D341Med (cell line): ENCODE data around the gene ARL16.

Experiments
- DNase-seq: peaks from one replicate; pipeline ENCODE4 v3.0.0; 2012; ENCODE audit warnings: low spot score

ARL16 gene

DNA sequence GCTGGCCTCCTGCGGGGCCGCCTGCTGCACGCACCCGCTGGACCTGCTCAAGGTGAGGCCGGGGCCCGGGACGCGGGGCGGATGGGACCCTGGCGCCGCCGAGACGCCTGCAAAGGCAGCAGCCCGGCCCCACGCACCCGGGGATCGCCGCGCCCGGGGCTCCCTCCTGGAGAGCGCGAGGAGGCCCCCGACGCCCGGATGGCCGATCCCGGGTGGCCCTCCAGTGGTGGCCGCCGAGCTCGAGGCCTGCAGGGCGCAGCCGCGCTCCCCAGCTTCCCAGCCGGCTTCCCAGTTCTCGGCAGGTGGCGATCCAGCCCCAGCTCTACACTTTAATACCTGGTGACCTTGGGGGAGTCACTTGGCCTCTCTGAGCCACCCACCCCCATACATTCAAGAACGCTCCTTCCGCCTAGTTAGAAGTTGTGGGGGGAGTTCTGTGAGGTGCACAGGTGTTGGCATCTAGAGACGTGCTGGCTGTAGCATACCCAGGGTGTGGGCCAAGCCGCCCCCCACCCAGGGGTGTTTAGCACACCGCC is 28.9 kb upstream of the ARL16 start:
- peak; percentile 90 for DNase-seq

DNA sequence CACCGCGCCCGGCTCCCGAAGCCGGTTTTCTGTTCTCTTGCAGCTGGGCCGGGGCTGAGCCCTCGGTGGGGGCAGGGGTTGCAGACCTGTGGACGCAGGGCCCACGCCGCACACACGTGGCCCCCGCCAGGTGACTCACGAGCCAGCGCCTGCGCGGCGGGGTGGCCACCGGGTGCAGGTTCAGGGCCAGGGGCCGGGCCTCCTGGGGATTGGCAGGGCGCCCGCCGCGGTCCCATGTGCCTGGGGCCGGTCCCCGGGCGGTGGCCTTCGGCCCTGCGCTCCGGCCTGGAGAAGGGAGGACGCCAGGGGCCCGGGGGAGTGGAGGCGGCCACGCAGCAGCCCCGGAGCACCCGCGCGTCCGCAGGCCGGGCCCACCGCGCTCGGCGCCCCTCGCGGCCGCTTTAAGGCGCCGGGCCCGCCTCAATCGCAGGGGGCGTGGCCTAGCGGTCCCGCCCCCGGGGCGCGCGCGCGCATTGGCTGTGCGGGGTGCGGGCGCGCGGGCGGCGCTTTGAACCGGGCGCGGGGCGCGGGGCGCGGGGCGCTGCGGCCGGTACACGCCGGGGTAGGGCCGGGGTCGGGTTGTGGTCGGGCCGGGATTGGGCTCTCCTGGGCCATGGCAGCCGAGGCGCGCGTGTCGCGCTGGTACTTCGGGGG is 28.3 kb upstream of the ARL16 start, which contains the start of gene SLC25A10:
Gene SLC25A10, plus strand, starts transcription at position 471 of the 654 bp plus-strand sequence. Its CDS starts 143 bp downstream, at position 614.
- peak; percentile 100 for DNase-seq

DNA sequence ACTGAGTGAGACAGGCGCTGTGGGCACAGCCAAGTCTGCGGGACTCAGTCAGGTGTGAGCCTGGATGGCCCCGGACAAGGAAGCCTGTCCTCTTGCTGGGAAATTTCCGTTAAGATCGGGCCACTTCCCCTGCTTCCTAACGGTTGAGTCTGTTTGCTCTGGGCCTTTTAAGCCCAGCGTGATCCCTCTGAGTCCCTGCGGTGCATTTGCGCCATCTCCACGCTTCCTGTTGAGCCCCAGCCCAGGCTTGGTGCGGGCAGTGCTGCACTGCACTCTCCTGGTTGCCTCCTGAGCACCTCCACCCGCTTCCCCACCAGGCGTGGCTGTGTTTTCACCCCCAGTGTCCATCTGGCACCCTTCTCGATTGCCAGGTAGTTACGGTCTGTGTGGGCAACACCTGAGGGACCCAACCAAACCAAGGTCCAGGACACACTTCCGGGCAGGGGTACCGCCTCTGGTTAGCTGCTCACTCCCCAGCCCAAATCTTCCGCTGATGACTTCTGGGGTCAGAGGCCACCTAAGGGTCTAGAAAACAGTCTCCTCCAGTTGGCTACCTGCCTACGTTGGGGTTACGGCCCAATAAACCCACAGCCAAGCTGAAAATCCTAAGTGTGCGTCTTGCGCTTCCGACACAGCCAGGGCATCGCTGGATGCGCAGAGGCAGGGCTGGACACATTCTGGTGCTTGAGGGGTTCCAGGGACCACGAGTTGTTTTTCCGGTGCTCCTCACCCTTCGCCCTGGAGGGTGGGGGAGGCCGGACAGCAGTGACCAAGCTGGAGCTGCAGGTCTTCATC is 27.1 kb upstream of the ARL16 start:
- DNase-seq = no peak

DNA sequence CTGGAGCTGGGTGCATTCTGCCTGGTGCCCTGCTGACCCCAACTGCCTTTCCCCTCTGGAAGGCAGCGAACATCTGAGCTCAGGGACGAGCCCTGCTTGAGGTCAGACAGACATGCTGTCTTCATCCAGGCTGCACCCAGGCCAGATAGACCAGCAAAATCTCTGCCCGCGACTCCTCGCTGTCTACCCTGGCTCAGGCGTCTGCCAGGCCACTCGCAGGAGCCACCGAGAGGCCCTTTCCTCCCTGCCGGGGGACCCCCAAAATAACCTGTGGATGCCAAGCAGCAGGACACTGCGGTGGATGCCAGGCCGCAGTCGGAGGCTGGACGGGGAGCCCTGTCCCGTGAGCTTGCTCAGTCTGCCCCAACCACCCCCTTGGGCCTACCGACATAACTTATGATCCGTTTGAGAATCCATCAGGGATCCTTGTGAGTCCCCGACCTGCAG is 25.2 kb upstream of the ARL16 start:
- no peak for DNase-seq

DNA sequence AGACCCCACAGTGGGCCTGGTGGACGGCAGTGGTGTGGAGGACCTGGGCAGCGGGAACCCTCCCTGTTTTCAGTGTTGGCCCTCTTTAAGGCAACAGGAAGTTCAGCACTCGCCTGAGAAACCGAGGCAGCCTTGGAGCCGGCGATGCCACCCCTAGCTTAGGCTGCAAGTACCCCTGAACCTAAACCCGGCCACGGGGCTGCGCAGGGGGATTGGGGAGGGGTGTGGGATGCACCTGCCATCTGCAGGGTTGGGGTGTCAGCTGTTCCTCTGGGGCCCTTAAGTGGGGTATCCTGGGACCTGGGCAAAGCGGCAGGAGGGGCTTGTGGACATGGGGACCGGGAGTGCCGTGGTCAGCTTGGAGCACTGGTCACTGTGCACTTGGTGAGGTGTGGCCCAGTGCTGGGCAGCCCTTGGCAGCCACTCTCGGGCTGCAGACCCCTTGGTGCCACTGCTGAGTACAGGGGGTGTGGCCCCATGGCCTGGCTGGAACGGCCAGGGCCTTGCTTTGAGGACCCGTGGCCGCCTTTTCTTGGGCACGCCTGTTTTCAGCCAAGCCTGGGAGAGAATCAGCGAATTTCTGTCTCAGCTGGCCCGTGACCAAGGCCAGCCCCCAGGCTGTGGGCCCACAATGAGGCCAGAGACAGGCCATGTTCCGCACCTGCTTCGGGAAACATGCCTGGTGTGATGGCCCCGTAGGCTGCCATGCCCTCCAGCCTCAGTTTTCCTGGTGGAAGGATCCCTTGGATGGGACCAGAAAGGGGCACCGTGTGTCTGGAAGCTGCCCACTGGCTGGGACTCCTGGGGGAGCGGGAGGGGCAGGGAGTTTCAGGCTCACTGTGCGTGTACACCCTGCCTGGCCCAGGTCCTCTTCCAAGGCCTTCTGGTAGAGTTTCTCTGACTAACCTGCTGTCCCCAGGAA is 24.4 kb upstream of the ARL16 start:
- no peak for DNase-seq

DNA sequence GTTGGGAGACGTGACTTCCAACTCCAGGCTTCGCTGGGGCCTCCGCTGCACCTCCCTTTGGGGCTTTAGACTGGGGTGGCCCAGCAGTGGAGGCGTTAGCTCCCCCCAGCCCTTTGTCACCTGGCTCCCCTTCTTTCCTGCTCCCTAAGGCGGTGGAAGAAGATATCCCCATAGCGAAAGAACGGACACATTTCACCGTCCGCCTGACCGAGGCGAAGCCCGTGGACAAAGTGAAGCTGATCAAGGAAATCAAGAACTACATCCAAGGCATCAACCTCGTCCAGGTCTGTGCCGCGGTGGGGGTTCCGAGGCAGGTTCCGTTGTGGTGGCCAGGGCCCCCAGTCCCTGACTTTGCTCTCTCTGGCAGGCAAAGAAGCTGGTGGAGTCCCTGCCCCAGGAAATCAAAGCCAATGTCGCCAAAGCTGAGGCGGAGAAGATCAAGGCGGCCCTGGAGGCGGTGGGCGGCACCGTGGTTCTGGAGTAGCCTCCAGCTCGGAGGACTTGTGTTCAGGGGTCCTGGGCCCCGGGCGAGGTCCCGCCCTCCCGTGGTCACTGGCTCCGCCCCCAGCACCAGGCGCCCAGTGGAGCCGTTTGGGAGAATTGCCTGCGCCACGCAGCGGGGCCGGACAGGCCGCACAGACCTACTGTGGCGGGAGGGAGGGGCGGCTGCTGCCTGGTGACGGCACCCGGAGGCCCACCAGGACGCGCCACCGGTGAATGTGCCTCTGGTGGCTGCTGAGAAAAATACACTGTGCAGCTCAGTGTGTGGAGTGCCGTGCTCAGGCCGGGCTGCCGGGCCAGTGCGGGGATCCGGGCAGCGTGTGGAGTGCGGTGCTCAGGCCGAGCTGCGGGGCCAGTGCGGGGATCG is 23.4 kb upstream of the ARL16 start:
- no peak for DNase-seq

DNA sequence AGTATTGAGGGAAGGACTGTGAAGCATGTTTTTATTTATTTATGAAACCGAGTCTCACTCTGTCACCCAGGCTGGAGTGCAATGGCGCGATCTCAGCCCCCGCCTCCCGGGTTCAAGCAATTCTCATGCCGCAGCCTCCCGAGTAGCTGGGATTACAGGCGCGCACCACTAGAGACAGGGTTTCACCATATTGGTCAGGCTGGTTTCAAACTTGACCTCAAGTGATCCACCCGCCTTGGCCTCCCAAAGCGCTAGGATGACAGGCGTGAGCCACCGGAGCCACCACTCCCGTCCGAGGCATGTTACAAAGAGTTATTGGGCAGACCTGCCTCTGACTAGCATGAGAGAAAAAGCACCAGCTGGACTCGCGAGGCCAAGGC is 22.6 kb upstream of the ARL16 start:
- DNase-seq = no peak

DNA sequence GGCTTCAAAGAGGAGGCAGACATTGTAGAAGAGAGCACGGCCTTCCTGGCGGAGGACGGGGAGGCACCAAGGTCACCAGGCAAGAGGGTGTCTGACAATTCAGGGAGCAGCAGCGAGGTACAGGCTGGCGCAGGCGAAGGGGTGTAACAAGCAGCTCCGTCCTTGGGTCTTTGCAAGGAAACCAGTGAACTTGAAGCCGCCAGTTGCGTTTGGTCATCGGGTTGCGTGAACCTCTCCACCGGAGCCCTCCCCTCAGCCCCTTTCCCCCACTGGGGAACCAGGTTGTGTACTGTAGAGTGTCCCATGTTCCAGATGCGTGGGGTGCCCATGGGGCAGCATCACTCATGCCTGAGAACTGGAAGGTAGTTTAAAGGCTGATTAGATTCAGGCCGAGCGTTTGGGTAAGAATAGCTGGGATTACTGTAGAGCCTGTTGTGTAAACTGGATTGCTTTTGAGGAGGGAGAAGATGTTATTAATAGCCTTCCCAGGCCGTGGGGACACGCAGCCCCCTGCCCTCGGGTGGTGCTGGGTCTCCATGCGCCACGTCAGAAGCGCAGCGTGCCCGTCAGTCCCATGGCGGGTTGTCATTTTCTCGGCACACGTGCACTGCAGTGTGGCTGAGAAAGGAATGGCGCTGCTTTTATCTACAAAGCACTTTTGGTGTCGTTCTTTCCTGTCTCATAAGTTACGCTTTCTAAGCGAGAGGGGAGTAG is 22.1 kb upstream of the ARL16 start:
- DNase-seq = no peak

DNA sequence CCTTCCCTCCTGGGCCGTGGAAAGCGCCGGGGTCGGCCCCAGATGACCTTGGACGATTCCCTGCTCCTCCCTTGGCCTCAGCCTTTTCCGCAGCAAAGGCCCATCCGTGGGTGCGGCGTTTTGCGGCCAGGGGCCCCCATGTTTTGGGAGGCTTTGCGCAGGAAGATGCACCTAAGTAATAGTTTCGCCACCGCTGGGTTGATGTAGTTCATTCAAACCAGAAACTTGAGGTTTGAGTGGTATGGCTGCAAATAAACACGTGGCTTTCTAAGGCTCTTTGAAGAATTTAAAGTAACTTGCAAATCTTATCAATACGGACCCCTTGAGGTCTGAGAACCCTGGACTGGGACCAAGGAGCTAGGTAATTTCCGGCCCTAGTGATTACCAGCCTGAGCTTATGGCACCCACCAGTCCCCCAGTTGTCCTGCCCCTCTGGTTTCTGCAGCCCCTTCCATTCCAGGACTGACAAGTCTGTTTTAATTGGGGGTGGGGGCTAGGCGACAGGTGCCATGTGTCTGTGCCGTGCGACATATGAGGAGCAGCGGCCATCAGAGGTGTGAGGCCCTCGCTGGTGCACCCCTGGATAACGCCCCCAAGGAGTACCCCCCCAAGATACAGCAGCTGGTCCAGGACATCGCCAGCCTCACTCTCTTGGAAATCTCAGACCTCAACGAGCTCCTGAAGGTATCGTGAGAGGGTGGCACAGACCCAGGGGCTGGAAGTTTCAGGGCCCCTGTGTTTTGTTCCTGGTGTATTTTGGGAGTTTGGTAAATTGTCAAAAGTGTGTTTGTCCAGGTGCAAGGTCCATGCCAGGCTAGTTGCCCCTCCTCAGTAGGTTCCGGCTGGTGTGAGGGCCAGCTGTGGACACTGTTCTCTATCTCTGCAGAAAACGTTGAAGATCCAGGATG is 20.4 kb upstream of the ARL16 start:
- DNase-seq = no peak

DNA sequence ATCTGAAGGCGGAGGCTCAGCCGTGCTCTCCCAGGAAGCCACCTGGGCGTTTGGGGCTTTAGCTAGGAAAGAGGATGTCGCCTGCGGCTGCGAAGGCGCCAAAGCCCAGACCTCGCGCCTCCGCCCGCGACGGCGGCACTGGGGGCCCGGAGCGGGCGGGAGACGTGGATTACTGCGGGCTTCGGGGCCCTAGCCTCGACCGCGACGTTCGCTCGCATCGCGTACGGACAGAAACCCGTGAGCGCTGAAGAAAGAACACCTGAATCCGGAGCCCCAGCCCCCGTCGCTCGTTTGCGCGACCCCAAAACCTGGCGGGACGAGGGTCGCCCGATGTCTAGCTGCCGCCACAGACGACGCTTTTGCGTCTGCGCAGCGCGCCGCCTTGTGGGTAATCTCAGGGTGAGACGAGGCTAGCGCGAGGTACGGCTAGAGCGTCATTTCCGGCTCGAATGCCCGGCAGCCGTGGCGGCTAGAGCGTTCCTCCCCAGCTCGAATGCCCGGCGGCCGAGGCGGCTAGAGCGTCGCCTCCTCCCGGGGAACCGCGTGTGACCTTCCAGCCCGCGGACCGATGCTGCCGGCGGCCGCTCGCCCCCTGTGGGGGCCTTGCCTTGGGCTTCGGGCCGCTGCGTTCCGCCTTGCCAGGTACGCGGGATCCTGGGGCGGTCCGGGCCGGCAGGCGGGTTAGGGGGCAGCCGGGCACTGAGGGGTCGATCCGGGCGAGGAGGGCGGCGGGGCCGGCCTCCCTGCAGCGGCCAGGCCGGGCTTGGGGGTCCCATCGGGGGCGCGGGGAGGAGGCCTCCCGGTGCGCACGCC is 19.5 kb upstream of the ARL16 start, which contains the start of gene MRPL12:
Gene MRPL12, plus strand, starts transcription at position 434 of the 813 bp plus-strand sequence. Its CDS starts 135 bp downstream, at position 569.
- peak; percentile 99 for DNase-seq

DNA sequence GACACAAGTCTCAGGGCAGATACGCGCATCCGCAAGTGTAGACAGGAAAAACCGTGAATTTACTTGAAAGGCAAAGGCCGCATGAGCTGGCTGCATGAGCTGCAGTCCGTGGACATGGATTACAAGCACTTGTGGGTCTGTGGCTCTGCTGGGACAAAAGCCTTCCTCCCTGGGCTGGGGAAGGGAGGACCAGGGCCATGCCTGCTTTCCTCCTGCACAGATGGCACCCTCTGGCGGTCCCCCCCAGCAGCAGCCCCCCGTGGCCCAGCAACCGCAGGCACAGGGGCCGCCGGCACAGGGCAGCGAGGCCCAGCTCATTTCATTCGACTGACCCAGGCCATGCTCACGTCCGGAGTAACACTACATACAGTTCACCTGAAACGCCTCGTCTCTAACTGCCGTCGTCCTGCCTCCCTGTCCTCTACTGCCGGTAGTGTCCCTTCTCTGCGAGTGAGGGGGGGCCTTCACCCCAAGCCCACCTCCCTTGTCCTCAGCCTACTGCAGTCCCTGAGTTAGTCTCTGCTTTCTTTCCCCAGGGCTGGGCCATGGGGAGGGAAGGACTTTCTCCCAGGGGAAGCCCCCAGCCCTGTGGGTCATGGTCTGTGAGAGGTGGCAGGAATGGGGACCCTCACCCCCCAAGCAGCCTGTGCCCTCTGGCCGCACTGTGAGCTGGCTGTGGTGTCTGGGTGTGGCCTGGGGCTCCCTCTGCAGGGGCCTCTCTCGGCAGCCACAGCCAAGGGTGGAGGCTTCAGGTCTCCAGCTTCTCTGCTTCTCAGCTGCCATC is 17.9 kb upstream of the ARL16 start:
- DNase-seq = no peak

DNA sequence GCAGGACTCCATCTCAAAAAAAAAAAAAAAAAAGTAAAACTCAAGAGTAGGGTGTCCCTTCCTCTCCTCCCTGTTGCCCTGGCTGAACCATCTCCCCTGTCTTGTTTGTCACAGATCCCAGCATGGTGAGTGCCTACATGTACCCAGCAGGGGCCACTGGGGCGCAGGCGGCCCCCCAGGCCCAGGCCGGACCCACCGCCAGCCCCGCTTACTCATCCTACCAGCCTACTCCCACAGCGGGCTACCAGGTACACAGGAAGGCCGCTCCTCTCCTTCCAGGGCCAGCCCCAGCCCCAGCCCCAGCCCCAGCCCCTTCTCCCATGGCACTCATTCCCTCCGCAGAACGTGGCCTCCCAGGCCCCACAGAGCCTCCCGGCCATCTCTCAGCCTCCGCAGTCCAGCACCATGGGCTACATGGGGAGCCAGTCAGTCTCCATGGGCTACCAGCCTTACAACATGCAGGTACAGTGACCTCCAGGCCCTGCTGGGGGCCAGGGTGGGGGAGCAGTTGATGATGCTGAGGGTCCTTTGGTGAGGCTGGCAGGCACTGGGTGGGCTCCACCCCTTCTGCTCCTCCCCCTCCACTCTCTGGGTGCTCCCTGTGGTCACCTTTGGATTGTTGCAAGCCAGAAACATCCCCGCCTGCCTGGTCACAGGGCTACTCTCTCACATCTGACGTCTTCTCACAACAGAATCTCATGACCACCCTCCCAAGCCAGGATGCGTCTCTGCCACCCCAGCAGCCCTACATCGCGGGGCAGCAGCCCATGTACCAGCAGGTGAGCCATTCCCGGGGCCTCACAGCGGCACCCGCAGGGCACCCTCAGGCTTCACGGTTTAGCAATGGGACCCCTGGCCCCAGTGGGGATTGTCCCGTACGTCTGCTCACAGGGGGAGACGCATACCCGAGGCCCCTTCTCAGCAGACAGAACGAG is 17.0 kb upstream of the ARL16 start:
- no peak for DNase-seq

DNA sequence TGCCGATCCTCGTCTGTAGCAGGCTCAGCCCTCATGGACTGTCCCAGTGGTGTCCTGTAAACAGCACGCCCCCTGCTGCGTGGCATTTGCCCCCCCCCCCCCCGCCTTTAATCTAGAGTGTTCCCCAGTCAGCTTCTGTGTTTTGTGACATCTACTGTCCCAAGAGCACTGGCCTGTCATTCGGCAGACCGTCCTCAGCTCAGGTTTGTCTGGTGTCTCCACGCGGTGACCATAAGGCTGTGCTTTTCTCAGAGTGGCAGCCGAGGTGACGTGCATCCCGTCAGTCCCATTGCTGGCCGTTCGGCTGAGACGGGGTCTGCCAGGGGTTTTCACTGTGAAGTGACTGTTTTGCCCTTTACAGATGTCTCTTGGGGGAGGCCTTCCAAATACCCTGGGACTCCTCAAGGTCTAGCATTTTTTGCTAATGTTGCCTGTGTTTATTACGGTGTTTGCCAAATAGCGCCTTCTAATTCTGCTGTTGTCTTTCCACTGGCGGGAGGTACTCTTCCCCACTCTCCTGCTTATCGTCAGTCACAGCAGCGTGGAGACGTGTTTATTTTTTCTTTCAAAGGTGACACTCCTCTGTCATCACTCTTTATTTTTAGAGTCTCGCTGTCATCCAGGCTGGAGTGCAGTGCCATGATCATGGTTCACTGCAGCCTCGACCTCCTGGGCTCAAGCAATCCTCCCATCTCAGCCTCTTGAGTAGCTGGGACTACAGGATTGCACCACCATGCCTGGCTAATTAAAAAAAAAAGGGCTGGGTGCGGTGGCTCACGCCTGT is 13.9 kb upstream of the ARL16 start:
- no peak for DNase-seq

DNA sequence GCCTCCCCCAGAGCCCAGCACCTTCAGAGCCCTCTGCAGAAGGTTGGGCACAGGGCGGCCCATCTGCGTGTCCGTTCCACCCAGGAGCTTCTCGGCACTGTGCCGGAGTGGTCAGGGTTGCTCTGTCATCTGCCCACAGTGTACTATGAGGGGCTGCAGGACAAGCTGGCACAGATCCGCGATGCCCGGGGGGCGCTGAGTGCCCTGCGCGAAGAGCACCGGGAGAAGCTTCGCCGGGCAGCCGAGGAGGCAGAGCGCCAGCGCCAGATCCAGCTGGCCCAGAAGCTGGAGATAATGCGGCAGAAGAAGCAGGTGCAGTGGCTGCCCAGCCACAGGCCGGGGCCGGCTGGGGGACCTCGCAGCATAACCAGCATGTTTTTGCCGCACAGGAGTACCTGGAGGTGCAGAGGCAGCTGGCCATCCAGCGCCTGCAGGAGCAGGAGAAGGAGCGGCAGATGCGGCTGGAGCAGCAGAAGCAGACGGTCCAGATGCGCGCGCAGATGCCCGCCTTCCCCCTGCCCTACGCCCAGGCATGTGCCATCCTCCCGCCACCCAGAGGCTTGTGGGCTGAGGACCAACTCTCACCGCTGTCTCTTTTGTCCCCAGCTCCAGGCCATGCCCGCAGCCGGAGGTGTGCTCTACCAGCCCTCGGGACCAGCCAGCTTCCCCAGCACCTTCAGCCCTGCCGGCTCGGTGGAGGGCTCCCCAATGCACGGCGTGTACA is 12.8 kb upstream of the ARL16 start:
- no peak for DNase-seq

DNA sequence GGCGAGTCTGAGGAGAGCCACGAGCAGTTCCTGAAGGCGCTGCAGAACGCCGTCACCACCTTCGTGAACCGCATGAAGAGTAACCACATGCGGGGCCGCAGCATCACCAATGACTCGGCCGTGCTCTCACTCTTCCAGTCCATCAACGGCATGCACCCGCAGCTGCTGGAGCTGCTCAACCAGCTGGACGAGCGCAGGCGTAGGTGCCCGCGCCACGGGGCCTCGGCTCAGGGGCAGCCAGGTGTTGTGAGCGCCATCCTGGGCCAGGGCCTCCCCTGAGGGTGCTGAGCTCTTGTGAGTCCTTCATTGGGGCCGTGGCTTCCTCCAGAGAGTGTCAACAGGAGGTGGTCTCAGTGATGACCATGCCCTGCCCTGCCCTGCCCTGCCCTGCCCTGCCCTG is 12.2 kb upstream of the ARL16 start:
- no peak for DNase-seq
